Measurements from ENCODE around the gene GHRH.

The GHRH gene

GRCh38 chr20:37260923-37261322 is 691 bp downstream of the GHRH start:
- no peak for DNase-seq

- no peak for DNase-seq
Measured at GRCh38 chr20:37259865-37260264, 1.7 kb downstream of the GHRH start.

DNA sequence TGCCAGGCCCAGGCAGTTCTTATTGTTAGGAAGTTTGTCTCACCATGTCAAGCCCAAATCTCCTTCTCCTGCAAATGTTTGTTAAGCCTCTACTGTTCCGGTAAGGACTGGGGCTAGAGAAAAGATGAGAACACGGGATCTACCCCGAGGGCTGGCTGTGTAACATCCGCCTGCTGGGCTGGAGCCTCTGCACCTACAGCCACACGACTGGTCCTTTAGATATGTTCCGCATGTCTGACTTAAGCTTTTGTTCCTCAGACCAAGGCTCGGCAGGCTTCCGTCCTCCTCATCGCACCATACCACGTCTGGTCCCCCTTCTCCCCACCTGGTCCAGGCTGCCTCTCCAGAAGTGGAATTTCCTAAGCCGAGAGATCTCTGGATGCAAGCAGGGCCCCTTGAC is 2.6 kb downstream of the GHRH start:
- no peak for DNase-seq

- DNase-seq: peak; percentile 76
Measured at GRCh38 chr20:37257988-37258387, 3.6 kb downstream of the GHRH start.

- no peak for DNase-seq
Measured at GRCh38 chr20:37257530-37257929, 4.1 kb downstream of the GHRH start.

GRCh38 chr20:37256286-37256685 is 5.3 kb downstream of the GHRH start:
- DNase-seq: no peak

DNA sequence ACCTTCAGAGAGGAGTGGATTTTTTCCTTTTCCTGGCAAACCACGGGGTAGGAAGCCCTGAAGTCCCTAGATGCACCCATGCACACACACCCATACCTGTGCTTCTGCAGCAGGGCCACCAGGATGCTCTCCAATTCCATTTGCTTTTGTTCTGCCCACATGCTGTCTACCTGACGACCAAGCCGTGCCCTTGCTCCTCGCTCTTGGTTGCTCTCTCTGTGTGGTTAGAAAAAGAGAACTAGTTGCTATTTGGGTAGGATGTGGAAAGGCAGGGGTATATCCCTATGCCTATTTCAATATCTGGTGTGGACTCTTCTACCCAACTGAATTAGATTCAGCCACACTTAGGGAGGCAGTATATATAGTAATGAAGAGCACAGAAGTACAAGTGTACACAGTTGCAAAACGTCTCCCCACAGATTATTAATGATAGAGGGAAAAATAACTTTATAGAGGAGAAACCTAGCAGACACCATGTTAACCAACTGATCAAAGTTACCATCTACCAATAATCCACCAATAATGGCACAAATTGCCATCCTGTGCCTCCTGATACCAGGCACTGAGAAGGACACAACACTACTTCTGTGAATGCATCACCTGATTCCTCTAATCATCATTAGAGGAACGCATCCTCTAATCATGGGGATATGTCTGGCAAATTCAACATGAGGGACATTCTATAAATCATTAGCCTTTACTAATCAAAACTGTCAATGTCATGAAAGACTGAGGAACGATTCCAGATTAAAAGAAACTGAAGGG is 7.3 kb downstream of the GHRH start:
- no peak for DNase-seq

GRCh38 chr20:37253087-37253486 is 8.5 kb downstream of the GHRH start:
- no peak for DNase-seq

GRCh38 chr20:37251825-37252477 is 9.7 kb downstream of the GHRH start:
- peak; percentile 63 for DNase-seq

GRCh38 chr20:37249304-37249703 is 12.3 kb downstream of the GHRH start:
- no peak for DNase-seq

DNA sequence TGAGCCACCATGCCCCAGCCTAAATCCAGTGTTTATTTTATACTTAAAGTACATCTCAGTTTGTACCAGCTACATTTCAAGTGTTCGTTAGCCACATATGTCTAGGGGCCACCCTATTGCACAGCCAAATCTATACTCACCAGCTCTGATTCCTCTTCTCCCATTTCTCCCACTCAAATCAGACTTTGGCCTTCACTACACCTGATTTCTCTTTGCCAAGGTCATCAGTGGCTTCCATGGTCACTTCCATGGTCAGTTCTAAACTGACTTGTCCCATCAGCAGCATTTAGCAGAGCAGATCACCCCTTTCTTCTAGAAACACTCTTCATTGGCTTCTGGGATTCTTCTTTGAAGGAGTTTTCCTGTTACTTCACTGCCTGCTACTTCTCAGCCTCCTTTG is 14.1 kb downstream of the GHRH start:
- DNase-seq: no peak

DNA sequence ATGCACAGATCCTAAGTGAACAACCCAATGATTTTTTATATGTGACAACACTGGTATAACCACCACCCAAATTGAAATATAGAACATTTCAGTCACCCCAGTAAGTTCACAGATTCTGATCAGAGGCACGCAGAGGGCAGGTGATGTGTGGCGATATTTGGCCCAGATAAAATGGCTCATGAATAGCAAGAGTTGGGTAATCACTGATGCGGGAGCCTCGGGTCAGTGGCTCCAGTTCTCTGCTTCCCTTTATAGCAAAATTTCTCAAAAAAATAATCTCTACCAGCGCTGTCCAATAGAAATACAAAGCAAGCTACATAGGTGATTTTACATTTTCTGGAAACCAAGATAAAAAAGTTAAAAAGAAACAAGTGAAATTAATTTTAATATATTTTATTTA is 14.9 kb downstream of the GHRH start:
- DNase-seq: no peak

- peak; percentile 81 for DNase-seq
Measured at GRCh38 chr20:37245216-37246150, 16.1 kb downstream of the GHRH start.

DNA sequence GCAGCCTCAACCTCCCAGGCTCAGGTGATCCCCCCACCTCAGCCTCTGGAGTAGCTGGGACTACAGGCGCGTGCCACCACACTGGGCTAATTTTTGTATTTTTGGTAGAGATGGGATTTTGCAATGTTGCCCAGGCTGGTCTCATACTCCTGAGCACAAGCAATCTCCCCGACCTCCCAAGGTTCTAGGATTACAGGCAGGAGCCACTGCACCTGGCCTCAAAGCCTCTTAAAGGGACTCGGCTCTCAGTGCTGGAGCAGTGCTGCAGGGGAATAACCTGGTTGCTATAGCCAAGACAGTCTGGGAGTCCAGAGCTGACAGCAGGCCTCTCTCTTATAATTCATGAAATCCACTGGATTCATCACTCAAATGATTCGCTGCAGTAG is 17.0 kb downstream of the GHRH start:
- no peak for DNase-seq

DNA sequence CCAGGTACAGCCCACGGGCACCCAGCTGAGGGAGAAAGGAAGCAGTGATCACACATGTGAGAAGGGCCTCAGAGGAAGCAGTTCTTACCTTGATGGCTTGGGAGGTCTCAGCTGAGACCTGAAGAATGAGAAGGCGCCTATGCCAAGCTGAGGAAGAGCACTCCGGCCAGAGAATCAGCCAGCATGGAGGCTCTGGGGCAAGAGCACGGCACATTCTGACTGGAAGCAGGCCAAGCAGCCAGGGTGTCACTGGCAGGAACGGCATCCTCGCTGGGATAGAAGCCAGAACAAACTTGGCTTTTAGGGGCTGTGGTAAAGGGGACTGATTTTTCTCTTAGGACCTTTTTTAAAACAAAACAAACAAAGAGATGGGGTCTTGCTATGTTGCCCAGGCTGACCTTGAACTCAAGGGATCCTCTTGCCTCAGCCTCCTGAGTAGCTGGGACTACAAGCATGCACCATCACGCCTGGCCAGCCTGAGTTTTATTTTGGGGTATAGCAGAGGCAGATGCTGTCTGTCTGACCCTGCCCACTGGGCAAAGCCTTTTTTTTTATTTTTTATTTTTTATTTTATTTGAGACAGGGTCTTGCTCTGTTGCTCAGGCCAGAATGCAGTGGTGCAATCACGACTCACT is 17.6 kb downstream of the GHRH start:
- DNase-seq: no peak

GRCh38 chr20:37243076-37243936 is 18.3 kb downstream of the GHRH start:
- no peak for DNase-seq

DNA sequence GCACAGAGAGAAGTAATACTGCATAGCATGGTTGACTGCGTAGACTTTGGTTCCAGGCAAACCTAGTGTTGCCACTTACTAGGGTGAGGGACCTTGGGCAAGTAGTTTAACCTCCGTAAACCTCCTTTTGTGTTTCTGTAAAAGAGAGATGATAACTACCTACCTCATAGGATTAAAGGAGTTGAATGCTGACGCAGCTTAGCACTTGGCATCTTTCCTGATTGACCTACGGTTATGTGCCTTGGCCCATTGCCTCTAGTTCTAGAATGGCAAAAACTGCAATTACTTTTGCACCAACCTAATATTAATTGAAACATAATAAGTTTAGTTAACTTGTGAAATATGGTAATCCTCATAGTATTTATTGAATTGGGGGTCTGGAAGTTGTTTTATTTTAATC is 19.1 kb downstream of the GHRH start:
- no peak for DNase-seq

- no peak for DNase-seq
Measured at GRCh38 chr20:37240337-37241067, 21.1 kb downstream of the GHRH start.

DNA sequence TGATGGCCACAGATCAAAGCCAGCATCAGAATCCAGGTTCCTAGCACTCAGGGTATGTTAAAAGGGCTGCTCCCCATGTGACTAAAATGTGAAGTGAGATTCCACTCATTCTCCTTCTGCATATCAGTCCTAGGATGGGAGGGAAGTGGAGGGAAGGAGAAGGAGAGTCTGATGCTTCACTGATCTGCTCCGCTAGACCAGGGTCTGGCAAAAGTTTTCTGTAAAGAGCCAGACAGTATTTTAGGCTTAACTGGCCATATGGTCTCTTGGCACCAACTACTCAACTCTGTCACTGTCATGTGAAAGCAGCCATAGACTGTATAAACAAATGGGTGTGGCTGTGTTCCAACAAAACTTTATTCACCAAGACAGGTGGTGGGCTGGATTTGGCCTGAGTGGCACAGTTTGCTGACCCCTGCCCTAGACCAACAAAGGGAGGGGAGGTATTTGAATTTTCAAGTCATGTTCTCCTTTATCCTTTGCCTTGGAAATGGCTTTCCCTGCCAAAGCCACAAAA is 22.6 kb downstream of the GHRH start:
- DNase-seq: no peak

DNA sequence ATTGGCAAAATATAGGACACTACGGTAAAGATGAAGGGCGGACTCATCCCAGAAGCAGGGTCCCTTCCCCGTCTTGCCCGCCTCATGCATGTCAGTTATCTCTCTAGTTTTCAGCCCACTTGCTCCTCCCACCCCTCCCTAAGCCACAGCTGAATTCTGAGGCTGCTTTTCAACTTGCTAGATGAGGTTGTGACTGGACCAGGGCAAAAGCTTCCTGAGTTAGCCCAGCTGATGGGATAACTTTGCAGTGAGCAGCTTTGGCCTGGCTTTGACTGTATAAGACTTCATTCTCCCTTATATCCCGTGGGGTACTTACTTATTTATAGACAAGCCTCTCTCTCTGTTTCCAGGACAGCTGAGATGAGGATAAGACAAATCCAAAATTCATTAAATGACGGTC is 23.2 kb downstream of the GHRH start:
- DNase-seq: no peak

DNA sequence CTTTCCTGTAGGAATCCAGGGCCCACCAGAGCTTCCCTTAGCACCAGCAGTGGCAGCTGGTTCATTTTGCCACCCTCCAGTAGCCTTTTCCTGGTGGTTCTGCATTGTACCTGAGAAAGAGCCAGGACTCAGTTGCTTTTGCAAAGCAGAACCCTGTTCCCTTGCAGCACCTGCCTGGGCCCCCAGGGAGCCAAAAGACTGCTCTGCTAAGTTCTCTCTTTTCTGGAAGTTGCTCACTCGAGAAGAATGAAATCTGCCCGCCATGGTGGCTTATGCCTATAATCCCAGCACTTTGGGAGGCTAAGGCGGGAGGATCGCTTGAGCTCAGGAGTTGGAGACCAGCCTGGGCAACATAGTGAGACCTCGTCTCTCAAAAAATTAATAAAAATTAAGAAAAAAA is 24.0 kb downstream of the GHRH start:
- DNase-seq: no peak
